ENCODE measurements around the gene KRTAP5-4.
"Not testable (repeated sequence)": the region's sequence is repeated elsewhere in the genome, so short reads cannot be mapped to it uniquely, and the experiment has no call there.

The KRTAP5-4 gene

DNA sequence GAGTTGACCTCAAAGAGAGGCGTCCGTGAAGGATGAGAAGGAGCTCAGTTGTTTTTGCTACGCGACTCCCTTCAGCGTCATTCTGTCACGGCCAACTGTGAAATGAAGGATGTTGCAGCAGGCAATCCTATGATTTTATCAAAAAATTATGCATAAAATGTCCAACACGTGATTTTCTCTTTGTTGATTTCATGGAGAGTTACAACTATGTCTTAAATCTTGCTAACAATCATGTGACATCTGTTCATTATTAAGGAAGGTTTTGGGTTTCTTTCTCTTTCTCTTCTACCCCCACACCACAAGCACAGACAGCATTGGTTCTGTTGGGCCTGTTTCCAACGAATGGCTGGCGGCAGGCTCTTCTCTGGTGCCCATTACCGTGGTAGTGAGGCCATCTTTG lies 3.7 kb downstream of the KRTAP5-4 start:
- no peak for DNase-seq
- in situ Hi-C loops (cut with HindIII; ENCODE audit: low pct_ligation_motif_present, low pct_unique_long_range_greater_than_20kb, low sequenced_read_pairs), result no loop called here

DNA sequence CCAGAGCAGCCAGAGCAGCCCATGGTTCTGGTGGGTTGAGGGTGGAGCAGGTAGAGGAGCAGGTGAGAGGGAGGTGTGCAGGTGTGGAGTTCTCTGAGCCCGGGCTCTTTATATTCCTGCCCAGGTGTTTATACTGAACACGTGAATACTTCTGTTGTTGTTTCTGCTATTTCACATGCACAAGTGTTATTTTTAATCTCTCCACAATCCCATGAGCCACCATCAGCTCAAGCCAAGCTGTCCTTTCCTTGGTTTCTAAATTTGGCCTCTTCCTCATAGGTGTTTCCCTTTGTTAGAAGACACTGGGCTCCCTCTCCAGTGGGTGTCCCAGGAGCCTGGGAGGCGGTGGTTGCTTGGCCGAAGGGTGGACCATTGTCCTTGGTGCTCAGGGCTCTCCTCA lies 13.6 kb downstream of the KRTAP5-4 start, which contains the start of gene KRTAP5-3:
Gene KRTAP5-3, minus strand, starts transcription at position 101 of the 400 bp plus-strand sequence. Its CDS starts 78 bp downstream, at position 23.
- in situ Hi-C loops (cut with HindIII; ENCODE audit: low pct_ligation_motif_present, low pct_unique_long_range_greater_than_20kb, low sequenced_read_pairs), result no loop called here
- no peak for DNase-seq

DNA sequence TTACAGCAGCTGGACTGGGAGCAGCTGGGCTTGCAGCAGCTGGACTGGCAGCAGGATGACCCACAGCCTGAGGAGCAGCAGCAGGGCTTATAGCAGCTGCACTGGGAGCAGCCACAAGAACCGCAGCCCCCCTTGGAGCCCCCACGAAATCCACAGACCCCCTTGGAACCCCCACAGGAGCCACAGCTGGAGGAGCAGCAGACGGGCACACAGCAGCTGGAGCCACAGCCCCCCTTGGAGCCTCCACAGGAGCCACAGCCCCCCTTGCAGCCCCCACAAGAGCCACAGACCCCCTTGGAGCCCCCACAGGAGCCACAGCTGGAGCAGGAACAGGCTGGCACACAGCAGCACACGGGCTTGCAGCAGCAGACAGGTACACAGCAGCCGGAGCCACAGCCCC lies 14.0 kb downstream of the KRTAP5-4 start:
- in situ Hi-C loops (cut with HindIII; ENCODE audit: low pct_ligation_motif_present, low pct_unique_long_range_greater_than_20kb, low sequenced_read_pairs); DNase-seq: not testable (repeated sequence)

DNA sequence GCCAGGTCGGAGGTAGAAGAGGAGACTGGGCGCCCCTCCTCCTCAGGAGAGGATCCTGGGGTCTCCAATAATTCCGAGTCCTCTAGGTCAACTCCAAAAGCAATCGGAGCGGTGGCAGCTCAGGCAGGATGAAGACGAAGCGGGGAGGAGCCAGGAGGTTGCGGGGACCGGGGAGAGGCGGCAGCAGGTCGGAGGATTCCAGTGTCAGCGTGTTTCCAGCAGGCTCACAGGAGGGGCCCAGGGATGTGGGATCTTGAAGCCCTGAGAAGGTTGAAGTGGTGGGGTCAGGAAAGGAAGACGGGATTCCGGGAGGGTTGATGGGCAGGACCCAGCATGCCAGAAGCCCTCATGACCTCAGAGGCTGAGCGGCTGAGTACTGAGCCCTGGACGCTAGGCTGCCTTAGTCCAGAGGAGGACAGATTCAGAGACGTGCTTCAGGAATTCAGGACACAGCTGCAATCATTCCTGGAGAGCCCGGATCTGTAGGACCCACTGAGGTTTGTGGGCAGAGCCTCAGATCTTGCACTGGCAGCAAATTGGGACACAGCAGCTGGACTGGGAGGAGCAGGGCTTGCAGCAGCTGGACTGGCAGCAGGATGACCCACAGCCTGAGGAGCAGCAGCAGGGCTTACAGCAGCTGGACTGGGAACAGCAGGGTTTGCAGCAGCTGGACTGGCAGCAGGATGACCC lies 14.6 kb downstream of the KRTAP5-4 start:
- DNase-seq; in situ Hi-C loops (cut with HindIII; ENCODE audit: low pct_ligation_motif_present, low pct_unique_long_range_greater_than_20kb, low sequenced_read_pairs): not testable (repeated sequence)

DNA sequence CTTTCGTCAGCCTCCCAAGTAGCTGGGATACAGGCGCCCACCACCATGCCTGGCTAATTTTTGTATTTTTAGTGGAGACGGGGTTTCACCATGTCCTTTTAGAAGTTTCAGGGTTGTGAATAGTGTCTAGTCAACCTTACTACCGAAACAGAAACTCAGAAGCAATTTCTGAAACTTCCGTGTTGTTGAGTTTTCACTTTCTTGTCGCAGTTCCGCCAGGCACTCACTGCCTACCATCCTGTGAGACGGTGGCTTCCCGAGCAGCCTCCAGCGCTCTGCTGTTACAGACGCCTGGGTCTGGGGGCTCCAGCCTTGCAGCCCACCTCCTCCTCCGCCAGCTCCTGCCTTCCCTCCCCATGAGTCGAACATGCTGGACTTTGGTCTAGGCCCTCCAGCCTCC lies 16.0 kb downstream of the KRTAP5-4 start:
- in situ Hi-C loops (cut with HindIII; ENCODE audit: low pct_ligation_motif_present, low pct_unique_long_range_greater_than_20kb, low sequenced_read_pairs); DNase-seq: not testable (repeated sequence)

DNA sequence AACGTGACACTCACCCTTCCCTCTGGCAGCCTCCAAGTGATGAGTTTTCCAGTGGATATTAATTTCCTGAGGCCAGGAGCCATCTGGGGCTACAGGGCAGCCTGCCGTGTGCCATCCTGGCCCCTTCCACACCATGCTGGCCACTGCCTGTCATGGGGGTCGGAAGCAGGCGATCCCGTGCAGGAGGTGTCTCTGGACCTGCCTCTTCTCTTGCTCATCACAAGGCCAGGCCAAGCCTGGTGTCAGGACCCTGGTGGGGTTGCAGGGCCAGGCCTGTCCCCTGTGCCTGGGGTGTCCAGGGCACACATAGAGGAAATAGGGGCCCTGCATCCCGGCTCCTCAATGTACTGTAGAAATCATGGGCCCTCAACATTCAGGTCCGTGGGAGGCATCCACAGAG lies 17.2 kb downstream of the KRTAP5-4 start:
- in situ Hi-C loops (cut with HindIII; ENCODE audit: low pct_ligation_motif_present, low pct_unique_long_range_greater_than_20kb, low sequenced_read_pairs), result no loop called here
- no peak for DNase-seq

DNA sequence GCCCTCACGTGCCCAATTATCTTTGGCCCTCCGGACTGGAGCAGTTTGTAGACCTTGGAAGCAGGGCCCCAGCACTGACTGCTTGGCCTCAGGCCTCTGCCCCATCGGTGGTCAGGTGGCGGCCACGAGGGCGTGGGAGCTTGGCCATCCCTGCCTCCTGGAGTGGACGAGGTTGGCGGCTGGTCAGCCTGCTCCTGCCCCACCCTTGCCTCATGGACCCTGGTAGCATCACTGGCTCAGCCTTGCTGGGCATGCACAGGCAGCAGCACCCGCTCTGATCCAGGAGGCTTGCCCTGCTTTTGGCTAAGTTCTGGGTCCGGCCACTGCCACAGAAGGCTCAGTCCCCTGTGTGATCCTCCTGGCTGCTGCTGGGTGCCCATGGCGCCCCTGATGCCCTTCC lies 17.8 kb downstream of the KRTAP5-4 start:
- no peak for DNase-seq
- in situ Hi-C loops (cut with HindIII; ENCODE audit: low pct_ligation_motif_present, low pct_unique_long_range_greater_than_20kb, low sequenced_read_pairs), result no loop called here

DNA sequence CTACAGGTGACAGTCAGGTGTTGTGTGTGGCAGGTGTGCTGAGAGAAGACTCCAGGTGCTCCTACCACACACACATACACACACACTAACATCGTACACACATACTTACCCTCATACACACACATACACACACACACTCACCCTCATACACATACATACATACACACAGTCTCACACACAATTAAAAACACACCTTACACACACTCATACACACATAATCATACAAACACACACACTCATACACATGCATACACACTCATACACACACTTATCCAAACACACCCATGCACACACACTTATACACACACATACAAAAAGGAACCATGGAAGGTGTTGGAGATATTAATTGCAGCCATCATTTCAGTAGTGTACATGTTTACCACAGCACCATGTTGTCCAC lies 18.3 kb downstream of the KRTAP5-4 start:
- no peak for DNase-seq
- in situ Hi-C loops (cut with HindIII; ENCODE audit: low pct_ligation_motif_present, low pct_unique_long_range_greater_than_20kb, low sequenced_read_pairs), result no loop called here

DNA sequence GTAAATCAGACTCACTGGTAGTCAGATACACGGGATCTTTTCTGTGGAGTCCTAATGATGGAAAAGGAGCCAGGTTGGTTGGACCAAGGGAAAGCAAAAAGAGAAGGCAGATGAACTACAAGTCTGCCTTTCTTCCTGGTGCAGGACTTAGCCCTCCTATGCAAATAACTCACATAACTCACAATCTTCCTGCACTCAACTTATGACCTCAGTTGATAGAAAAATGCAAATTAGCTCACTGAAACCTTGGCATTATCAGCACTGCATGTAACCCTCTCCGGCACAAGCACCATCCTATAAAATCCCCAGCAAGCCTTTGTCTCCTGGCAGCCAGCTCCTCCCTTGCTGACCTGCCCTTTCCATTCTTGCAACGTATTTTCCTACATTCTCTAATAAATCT lies 20.3 kb downstream of the KRTAP5-4 start:
- DNase-seq; in situ Hi-C loops (cut with HindIII; ENCODE audit: low pct_ligation_motif_present, low pct_unique_long_range_greater_than_20kb, low sequenced_read_pairs): not testable (repeated sequence)

DNA sequence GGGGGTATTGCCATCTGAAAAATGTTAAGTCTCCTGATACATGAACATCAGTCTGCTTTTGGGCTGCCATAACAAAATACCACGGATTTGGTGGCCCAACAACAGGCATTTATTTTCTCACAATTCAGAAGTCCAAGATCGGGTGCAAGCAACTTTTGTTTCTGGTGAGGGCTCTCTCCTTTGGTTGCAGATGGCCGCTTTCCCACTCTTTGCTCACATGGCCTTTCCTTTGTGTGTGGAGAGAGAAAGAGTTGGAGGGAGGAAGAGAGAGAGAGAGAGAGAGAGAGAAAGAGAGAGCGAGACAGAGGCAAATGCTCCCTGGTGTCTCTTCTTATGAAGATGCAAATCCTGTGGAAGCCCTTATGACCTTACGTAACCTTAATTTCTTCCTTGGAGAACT lies 21.3 kb downstream of the KRTAP5-4 start:
- in situ Hi-C loops (cut with HindIII; ENCODE audit: low pct_ligation_motif_present, low pct_unique_long_range_greater_than_20kb, low sequenced_read_pairs), result no loop called here
- DNase-seq, result no peak

DNA sequence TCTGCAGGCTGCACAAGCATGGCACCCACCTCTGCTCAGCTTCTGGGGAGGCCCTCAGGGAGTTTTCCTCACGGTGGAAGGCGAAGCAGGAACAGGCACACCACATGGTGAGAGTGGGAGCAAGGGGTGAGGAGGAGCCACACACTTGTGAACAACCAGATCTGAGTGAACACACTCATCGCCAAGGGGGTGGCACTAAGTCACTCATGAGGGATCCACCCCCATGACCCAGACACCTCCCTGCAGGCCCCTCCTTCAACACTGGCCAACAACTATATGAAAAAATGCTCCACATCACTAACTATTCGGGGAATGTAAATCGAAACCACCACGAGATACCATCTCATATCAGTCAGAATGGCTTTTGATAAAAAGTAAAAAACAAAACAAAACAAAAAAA lies 23.1 kb downstream of the KRTAP5-4 start:
- DNase-seq, result no peak
- in situ Hi-C loops (cut with HindIII; ENCODE audit: low pct_ligation_motif_present, low pct_unique_long_range_greater_than_20kb, low sequenced_read_pairs), result no loop called here

DNA sequence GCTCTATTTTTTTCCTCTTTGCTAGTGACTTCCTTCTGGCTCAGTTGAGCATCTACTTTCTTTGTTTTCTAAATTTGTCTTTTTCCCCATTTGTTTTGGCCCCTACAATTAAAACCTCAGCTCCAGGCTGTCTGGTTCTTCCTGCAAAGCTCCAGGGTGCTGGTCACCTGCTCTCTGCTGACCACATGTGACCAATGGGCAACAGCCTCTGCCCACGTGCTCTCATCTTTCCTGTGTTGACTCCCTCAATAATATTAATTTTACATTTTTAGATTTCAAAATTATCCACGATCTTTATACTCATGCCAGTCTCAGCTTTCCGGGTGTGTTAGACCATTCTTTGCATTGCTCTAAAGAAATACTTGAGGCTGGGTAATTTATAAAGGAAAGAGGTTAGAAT lies 23.5 kb downstream of the KRTAP5-4 start:
- in situ Hi-C loops (cut with HindIII; ENCODE audit: low pct_ligation_motif_present, low pct_unique_long_range_greater_than_20kb, low sequenced_read_pairs), result not testable (repeated sequence)

DNA sequence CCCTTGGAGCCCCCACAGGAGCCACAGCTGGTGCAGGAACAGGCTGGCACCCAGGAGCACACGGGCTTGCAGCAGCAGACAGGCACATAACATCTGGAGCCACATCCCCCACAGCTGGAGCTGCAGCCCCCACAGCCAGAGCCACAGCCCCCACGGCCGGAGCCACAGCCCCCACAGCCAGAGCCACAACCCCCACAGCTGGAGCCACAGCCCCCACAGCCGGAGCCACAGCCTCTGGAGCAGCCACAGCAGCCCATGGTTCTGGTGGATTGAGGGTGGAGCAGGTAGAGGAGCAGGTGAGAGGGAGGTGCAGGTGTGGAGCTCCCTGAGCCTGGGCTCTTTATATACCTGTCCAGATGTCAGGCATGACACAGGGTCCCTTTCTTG lies 24.0 kb downstream of the KRTAP5-4 start, which contains the start of gene KRTAP5-2:
Gene KRTAP5-2, minus strand, starts transcription at position 301 of the 387 bp plus-strand sequence. Its CDS starts 44 bp downstream, at position 257.
- in situ Hi-C loops (cut with HindIII; ENCODE audit: low pct_ligation_motif_present, low pct_unique_long_range_greater_than_20kb, low sequenced_read_pairs), result no loop called here
- DNase-seq, result no peak

More for the DNA sequence above, 23.5 kb downstream of the KRTAP5-4 start:
- DNase-seq, result not testable (repeated sequence)

DNA sequence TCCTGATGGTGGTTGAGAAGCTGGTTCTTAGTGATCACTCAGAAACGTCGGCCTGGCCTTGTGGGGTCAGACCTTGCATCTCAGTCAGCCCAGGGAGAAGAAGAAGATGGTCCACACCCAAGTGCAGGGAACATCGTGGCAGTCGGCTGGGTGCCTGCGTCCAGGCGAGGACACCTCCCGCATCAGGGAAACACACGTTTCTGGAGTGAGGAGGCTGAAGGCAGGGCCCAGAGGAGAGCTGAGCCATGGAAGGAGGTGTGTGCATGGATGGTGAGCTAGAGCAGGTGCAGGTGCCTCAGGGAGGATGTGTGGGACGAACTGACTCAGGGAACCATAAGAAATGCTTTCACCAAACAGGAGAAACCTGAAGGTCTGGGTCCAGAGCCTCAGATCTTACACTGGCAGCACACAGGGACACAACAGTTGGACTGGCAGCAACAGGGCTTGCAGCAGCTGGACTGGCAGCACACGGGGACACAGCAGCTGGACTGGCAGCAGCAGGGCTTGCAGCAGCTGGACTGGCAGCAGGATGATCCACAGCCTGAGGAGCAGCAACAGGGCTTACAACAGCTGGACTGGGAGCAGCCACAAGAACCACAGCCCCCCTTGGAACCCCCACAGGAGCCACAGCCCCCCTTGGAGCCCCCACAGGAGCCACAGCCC lies 24.5 kb downstream of the KRTAP5-4 start:
- in situ Hi-C loops (cut with HindIII; ENCODE audit: low pct_ligation_motif_present, low pct_unique_long_range_greater_than_20kb, low sequenced_read_pairs), result no loop called here
- DNase-seq, result no peak

DNA sequence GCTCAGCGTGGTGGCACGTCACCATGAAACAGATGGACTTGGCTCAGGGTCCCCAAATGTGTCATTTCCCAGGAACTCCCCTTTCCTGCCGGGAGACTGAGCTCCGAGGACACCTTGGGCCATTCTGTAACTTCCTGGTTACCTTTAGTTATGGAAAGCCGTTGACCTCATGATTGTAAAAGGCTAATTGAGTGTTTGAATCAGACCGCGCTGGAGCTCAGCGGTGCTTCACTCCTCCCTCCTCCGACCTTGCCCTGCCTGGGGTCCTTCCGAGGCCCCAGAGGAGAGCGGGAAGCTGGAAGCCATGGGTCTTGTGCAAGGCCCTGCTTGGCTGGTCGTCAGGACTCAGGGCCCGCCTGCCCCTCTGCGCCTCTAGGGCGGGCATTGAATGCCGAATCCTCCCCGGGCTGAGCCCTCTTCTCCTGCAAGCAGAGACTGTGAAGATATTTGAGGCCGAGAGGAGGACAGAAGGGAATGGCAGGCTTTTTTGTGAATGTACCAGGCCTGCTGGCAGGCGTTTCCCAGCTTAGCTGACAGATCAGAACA lies 25.3 kb downstream of the KRTAP5-4 start:
- DNase-seq; in situ Hi-C loops (cut with HindIII; ENCODE audit: low pct_ligation_motif_present, low pct_unique_long_range_greater_than_20kb, low sequenced_read_pairs): not testable (repeated sequence)

DNA sequence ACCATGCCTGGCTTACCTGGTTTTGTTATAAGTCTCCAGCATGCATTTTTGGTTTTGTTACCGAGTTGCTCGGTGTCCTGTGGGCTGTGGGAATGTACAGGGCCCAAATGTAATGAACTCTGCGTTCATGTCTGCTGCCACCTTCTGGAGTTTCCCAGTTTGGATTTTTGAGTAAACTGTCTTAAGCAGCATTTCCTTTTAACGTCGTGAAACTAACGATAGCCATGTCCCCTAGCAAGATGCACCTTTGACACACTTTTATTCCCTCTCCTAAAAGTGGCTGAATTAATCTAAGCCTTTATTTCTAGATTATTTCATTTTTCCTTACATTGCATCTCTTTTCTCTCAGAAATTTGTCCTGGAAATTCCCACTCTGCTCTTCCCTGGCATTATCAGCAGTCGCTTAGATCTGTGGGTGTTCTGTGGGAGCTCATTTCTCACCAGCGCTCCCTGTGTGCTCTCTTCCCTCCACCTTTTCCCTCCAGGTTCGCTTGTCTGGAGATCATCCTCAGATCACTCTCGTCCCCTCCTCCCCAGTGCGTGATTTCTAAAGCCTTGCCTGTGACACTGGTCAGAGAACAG lies 25.9 kb downstream of the KRTAP5-4 start:
- in situ Hi-C loops (cut with HindIII; ENCODE audit: low pct_ligation_motif_present, low pct_unique_long_range_greater_than_20kb, low sequenced_read_pairs); DNase-seq: not testable (repeated sequence)

DNA sequence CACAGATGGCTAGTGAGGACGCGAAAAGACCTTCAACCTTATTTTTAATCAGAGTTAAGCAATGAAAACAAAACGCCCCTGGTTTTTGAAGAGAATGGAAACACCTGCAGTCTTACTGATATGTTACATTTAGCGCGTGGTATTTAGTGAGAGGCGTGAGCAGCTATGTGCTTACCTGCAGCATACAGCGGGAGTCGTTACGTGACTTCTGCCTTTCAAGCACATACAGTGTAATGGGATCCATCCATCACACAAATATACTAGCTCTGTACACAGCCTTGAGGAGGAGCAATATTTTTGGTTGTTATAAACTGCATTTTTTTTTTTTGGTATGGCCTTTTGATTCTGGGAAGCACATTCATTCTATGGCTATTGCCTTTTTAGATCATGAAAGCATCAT lies 29.3 kb downstream of the KRTAP5-4 start:
- DNase-seq, result no peak
- in situ Hi-C loops (cut with HindIII; ENCODE audit: low pct_ligation_motif_present, low pct_unique_long_range_greater_than_20kb, low sequenced_read_pairs), result no loop called here

DNA sequence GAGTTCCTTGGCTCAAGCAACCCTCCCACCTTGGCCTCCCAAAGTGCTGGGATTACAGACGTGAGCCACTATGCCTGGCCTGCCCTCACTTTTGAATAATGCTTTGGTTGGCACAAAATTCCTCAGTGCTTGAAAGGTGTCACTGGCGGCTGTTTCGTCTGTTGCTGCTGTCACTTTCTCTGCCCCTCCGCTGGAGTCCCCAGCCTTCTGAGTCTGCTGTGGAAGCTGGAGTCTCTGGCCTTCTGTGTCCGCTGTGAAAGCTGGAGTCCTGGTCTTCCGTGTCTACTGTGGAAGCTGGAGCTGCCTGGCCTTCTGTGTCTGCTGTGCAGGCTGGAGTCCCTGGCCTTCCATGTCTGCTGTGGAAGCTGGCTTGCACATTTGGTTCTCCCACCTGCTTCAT lies 31.9 kb downstream of the KRTAP5-4 start:
- DNase-seq, result no peak
- in situ Hi-C loops (cut with HindIII; ENCODE audit: low pct_ligation_motif_present, low pct_unique_long_range_greater_than_20kb, low sequenced_read_pairs), result no loop called here

DNA sequence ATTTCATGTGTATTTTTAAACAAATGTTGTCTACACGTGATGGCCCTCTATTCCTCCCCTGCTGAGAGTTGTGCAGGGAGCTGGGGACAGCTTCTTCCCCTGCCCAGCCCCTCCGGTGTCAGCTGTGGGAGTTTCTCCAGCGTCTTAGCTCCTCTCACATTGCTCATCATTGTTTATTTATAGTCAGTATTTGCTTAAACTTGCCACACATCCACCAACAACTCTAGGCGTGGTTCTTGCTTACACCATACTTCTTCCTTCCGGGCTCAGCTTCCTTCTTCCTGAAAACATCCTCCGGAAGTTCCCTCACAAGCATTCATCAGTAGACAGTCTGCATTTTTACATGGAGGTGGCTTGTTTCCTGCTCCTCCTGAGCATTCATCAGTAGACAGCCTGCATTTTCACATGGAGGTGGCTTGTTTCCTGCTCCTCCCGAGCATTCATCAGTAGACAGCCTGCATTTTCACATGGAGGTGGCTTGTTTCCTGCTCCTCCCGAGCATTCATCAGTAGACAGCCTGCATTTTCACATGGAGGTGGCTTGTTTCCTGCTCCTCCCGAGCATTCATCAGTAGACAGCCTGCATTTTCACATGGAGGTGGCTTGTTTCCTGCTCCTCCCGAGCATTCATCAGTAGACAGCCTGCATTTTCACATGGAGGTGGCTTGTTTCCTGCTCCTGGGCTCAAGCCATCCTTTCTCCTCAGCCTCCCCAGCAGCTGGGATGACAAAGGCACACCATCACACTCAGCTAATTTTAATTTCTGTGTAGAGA lies 32.6 kb downstream of the KRTAP5-4 start:
- DNase-seq; in situ Hi-C loops (cut with HindIII; ENCODE audit: low pct_ligation_motif_present, low pct_unique_long_range_greater_than_20kb, low sequenced_read_pairs): not testable (repeated sequence)
